Gastroesophageal sphincter (tissue), 4 donors: ENCODE data around the gene DBH. TPM values are rescaled to one million over a fixed set of nuclear protein-coding genes. Genes with fewer than 3 reads are reported as not detected.

Source experiments
- ATAC-seq: fragments of 150-250 bp; one replicate; pipeline ENCODE4 v1.9.1; 2016; ENCODE audit warnings: mild to moderate bottlenecking, moderate library complexity
- H3K27ac ChIP-seq, 4 donors: fragments of 200-600 bp; sonication (generic) in 3 of 4; 1 replicate in 3 of 4; 2 replicates in 1 of 4; pipeline ENCODE4 v1.5.1; 2016 to 2019
- H3K27me3 ChIP-seq: fragments of 200-600 bp; sonication (generic); one replicate; pipeline ENCODE4 v1.5.1; 2019
- H3K36me3 ChIP-seq, 2 donors: fragments of 200-600 bp; sonication (generic); one replicate each; pipeline ENCODE4 v1.5.1; 2019; ENCODE audit warnings: control low read depth in 1 of 2
- H3K4me1 ChIP-seq, 3 donors: fragments of 200-600 bp; sonication (generic); 1 replicate in 2 of 3; 2 replicates in 1 of 3; pipeline ENCODE4 v1.5.1; 2016 to 2019; ENCODE audit warnings: control low read depth in 2 of 3
- H3K4me3 ChIP-seq, 2 donors: fragments of 200-600 bp; sonication (generic); one replicate each; pipeline ENCODE4 v1.5.1; 2019; ENCODE audit warnings: mild to moderate bottlenecking in 1 of 2, moderate library complexity in 1 of 2
- H3K9me3 ChIP-seq, 3 donors: fragments of 200-600 bp; sonication (generic); one replicate each; pipeline ENCODE4 v1.5.1; 2017 to 2019; ENCODE audit warnings: control low read depth in 2 of 3
- CTCF ChIP-seq, 4 experiments: fragments of 200-600 bp in 2 of 4; fragments of 450-650 bp in 2 of 4; sonication (generic) in 1 of 4; IDR thresholded peaks; one replicate each; pipeline ENCODE4 v1.5.1; 2017 to 2019; ENCODE audit warnings: antibody characterized with exemption in 4 of 4, mild to moderate bottlenecking in 2 of 4, moderate library complexity in 2 of 4
- EP300 ChIP-seq: sonication (generic); formaldehyde crosslinking; IDR thresholded peaks from one replicate; pipeline ENCODE4 v1.6.1; 2017; ENCODE audit warnings: antibody characterized with exemption, mild to moderate bottlenecking
- POLR2A ChIP-seq, 2 donors: fragments of 450-650 bp; IDR thresholded peaks; one replicate each; pipeline ENCODE4 v1.6.1; 2017; ENCODE audit warnings: antibody characterized with exemption in 2 of 2, mild to moderate bottlenecking in 2 of 2, moderate library complexity in 1 of 2
- POLR2AphosphoS5 ChIP-seq: sonication (generic); formaldehyde crosslinking; IDR thresholded peaks from one replicate; pipeline ENCODE4 v1.6.1; 2017; ENCODE audit warnings: antibody characterized with exemption
- WGBS, 2 donors: methylation state at CpG; one replicate each; pipeline ENCODE4 v1.1.5; 2018; ENCODE audit warnings: low coverage in 1 of 2; 5-methylcytosine and 5-hydroxymethylcytosine counted together
- total RNA-seq, 4 donors: library from RNA; depleted of rRNA; stranded (reverse); fragments of >200 nt; gene quantifications; one replicate each; pipeline ENCODE4 v1.1.0, GENCODE V29; 2016

DBH gene
- total RNA-seq, 4 donors from 2014 or later = not detected

DNA sequence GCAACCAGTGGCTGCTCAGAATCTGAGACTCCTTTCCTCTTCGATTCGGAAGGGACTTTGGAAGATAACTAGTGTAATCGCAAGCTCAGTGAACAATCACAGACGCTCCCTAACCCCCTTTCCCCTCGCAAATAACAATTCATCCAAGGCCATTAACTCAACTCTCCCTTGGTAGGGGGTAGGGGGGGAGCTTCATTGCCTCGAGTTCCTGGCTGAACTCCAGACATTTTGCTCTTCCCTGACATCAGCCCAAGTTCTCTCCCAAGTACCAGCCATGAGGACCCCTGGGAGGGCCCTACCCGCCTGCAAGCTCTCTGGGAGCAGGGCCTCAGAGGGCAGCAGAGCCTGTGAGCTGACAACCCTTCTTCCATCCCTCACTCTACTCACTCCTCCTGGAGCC, 35.4 kb upstream of the DBH start:
- peaks cover 0 to 31% (median 0%) of the 10 kb centered on the region in 3 donors for H3K9me3 ChIP-seq
- H3K36me3 ChIP-seq = no peaks in the 10 kb centered on the region
- H3K27me3 ChIP-seq = peaks cover 53% of the 10 kb centered on the region
- H3K4me1 ChIP-seq = no peaks in the 10 kb centered on the region
- WGBS, 2 donors = 47 to 67% methylated on average over 2 to 7 of the region's 7 CpGs
- TF ChIP-seq EP300 (no peak), POLR2A (IDR thresholded peaks at IDR 0.05) (no peak), CTCF (IDR thresholded peaks at IDR 0.05) (no peak)
- H3K4me3 ChIP-seq = no peak overlapping the region
- ATAC-seq = no peak
- no peak overlapping the region for H3K27ac ChIP-seq

- Histone ChIP-seq H3K27me3 (peaks cover 61% of the 10 kb centered on the region), H3K4me1 (no peaks in the 10 kb centered on the region), H3K27ac (no peak overlapping the region), H3K36me3 (no peaks in the 10 kb centered on the region), H3K9me3 (peaks cover 0 to 26% (median 0%) of the 10 kb centered on the region in 3 donors), H3K4me3 (no peak overlapping the region)
- TF ChIP-seq CTCF (IDR thresholded peaks at IDR 0.05) (no peak), POLR2AphosphoS5 (no peak), EP300 (no peak), POLR2A (IDR thresholded peaks at IDR 0.05) (no peak)
- no peak for ATAC-seq
- WGBS, 2 donors = 76 to 84% methylated on average over 4 to 8 of the region's 10 CpGs
These were observed 34.4 kb upstream of the DBH start for GRCh38 chr9:133601746-133602145.

DNA sequence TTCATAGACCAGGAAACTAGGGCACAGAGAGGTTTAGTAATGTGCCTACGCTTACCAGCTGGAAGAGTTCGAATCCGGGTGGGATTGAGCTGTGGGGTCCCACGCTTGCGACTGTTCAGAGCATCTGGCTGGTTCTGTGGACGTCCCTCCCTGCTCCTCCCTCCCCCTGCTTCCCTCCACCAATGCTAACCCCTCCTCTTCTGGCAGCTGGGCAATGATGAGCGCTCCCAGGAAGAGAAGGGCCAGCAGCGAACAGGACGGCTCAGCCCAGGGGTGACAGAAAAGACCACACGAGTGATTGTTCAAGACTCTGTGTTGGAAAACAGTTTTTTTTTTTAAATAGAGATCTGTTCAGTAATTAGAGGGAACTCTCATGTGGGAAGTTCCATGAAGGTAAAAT, 33.9 kb upstream of the DBH start:
- no peaks in the 10 kb centered on the region for H3K36me3 ChIP-seq
- H3K4me3 ChIP-seq = no peak overlapping the region
- peaks cover 66% of the 10 kb centered on the region for H3K27me3 ChIP-seq
- WGBS, 2 donors = 29 to 54% methylated on average over 5 to 8 of the region's 10 CpGs
- no peaks in the 10 kb centered on the region for H3K4me1 ChIP-seq
- peaks cover 0 to 20% (median 0%) of the 10 kb centered on the region in 3 donors for H3K9me3 ChIP-seq
- no peak for TF ChIP-seq EP300
- TF ChIP-seq CTCF (IDR thresholded peaks at IDR 0.05) = no peak
- TF ChIP-seq POLR2AphosphoS5 = no peak
- TF ChIP-seq POLR2A (IDR thresholded peaks at IDR 0.05) = no peak
- no peak overlapping the region for H3K27ac ChIP-seq
- ATAC-seq = no peak

DNA sequence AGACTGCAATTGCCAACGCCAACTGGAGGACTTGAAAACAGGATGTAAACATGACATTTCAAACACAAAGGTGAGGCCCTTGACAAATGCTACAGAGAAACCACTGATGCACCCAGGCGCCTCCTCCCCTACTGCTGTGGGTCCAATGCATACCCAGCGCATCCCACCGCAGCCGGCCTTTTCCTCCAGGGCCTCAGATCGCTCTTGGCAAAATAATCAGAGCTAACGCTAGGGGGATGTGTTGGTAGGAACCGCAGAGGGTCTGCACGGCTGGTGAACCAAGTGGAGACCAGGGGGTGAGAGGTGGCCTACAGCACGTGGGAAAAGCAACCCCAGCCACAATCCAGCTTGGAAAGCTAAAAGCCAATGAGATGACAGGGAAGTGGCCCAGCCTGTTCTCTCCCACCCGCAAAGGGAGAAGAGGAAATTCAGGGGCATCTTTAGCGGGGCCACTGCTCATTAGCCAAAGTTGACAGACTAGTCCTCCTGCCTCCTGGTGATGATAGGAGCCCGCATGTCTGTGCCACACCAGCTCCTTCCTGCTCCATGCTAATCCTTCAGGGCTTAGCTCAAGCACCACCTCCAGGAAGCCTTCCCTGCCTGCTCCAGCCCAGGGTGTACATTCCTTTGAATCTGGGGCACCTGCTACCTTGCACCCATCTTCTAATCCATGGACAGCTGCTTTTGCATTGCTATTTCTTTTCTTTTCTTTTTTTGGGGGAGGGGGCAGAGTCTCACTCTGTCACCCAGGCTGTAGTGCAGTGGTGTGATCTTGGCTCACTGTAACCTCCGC, 32.8 kb upstream of the DBH start:
- Histone ChIP-seq H3K4me3 (no peak overlapping the region), H3K27me3 (peaks cover 77% of the 10 kb centered on the region), H3K27ac (no peak overlapping the region), H3K4me1 (no peaks in the 10 kb centered on the region), H3K36me3 (no peaks in the 10 kb centered on the region), H3K9me3 (peaks cover 0 to 10% (median 0%) of the 10 kb centered on the region in 3 donors)
- no peak for ATAC-seq
- WGBS, 2 donors = 42 to 80% methylated on average over 2 of the region's 14 CpGs
- TF ChIP-seq CTCF (IDR thresholded peaks at IDR 0.05) = no peak
- no peak for TF ChIP-seq POLR2A (IDR thresholded peaks at IDR 0.05)
- no peak for TF ChIP-seq POLR2AphosphoS5
- no peak for TF ChIP-seq EP300

GRCh38 chr9:133604214-133604613, 31.9 kb upstream of the DBH start:
- Histone ChIP-seq H3K36me3 (no peaks in the 10 kb centered on the region), H3K27ac (no peak overlapping the region), H3K9me3 (peaks cover 0 to under 1% (median 0%) of the 10 kb centered on the region in 3 donors), H3K4me1 (peaks cover 0 to 6% (median 0%) of the 10 kb centered on the region in 3 donors), H3K4me3 (no peak overlapping the region), H3K27me3 (peaks cover 85% of the 10 kb centered on the region)
- TF ChIP-seq POLR2AphosphoS5 (no peak), CTCF (IDR thresholded peaks at IDR 0.05) (no peak), POLR2A (IDR thresholded peaks at IDR 0.05) (no peak), EP300 (no peak)
- WGBS, 2 donors = 40% methylated on average over 3 to 5 of the region's 5 CpGs
- ATAC-seq = no peak
